Rectal smooth muscle tissue (tissue), 1 donor: Measurements from ENCODE around the gene CSNK2A3.
"Not testable (repeated sequence)": the region's sequence is repeated elsewhere in the genome, so short reads cannot be mapped to it uniquely, and the experiment has no call there.

Source experiments
- H3K27ac ChIP-seq: one replicate; pipeline ENCODE4 v1.7.0; 2013; ENCODE audit warnings: low read depth, low read length, inconsistent platforms
- H3K27me3 ChIP-seq: one replicate; pipeline ENCODE4 v1.7.0; 2013; ENCODE audit warnings: low read length; ENCODE audit not compliant: control insufficient read depth, insufficient read depth
- H3K36me3 ChIP-seq: one replicate; pipeline ENCODE4 v1.7.0; 2013; ENCODE audit warnings: low read length; ENCODE audit not compliant: control insufficient read depth, insufficient read depth
- H3K4me1 ChIP-seq: one replicate; pipeline ENCODE4 v1.7.0; 2013; ENCODE audit warnings: low read length; ENCODE audit not compliant: control insufficient read depth, insufficient read depth
- H3K4me3 ChIP-seq: one replicate; pipeline ENCODE4 v1.7.0; 2013; ENCODE audit warnings: low read length
- H3K9ac ChIP-seq: one replicate; pipeline ENCODE4 v1.7.0; 2013; ENCODE audit warnings: low read length

CSNK2A3 gene

DNA sequence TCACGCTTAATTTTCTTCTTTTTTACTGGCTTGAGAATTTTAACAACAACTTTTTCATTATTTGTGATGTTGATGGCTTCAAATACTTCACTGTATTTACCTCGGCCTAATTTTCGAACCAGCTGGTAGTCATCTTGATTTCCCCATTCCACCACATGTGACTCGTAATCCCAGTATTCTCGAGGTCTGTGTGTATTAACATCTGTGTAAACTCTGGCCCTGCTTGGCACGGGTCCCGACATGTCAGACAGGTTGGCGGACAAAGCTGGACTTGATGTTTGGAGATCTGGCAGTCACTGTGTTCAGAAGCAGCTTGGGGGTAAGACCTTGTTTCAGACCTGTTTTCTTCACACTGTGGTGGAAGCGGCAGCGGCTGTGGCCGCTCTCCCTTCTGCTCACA lies at the start of gene CSNK2A3:
Gene CSNK2A3, minus strand, starts transcription at position 373 of the 400 bp plus-strand sequence. Its CDS starts 131 bp downstream, at position 242.
- H3K4me3 ChIP-seq, H3K36me3 ChIP-seq, H3K27me3 ChIP-seq, H3K9ac ChIP-seq, H3K27ac ChIP-seq: not testable (repeated sequence)
- peaks cover 19% of the 10 kb centered on the region for H3K4me1 ChIP-seq

DNA sequence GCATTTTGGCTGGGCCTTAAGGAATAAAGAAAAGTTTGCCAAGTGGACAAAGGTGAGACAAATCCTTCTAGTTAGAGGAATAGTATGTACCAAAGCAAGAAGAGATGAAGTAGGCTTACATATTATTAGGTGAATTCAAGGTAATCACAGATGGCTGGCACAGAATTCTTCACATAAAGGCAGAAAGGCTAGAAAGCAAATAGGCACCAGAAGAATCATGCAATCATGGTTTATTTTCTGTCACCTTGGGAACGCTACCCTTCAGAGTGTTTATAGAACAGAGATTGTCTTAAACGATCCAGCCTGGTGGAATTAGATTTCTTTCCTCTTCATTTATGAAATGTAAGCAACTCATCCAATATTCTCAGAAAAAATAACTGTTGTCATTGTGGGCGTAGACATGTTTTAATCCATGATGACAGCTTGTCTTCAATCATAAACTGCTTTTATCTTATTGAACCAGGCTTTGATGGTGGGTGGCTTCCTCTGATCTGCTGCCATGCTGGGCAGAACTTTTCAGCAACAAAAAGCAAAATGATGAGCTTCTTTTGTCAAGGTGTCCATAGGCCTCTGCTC lies 49.0 kb upstream of the CSNK2A3 start:
- peak overlapping the region; percentile 89 for H3K27ac ChIP-seq
- H3K4me3 ChIP-seq, result no peak overlapping the region
- peaks cover 42% of the 10 kb centered on the region for H3K4me1 ChIP-seq
- no peak overlapping the region for H3K9ac ChIP-seq
- no peaks in the 10 kb centered on the region for H3K27me3 ChIP-seq
- H3K36me3 ChIP-seq, result no peaks in the 10 kb centered on the region

DNA sequence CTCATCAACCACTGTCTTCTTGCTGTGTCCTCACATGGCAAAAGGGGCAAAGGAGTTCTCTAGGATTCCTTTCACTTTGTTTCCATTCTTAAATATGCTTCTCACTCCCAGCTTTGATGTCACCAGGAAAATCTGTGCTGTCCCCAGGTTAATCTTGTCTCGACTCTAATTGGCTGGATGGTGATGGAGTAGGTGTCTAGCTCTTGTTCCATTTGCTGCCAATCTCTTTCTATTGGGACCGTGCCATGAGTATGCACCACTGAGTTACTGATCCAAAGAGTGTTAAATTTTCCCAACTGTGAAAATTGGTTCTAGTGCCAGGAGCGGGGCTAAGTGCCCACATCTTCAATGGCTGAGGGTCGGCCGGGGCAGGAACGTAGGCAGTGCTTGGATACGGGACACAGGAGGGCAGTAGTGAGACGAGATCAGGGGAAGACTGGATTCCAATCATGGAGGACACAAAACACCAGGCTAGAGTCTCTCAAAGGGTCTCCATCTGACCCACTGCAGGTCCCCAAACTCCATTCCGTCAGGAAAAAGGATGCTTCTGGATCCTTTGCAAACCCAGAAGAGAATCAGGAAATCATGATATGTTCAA lies 47.7 kb upstream of the CSNK2A3 start:
- Histone ChIP-seq H3K9ac (no peak overlapping the region), H3K36me3 (no peaks in the 10 kb centered on the region), H3K27me3 (no peaks in the 10 kb centered on the region), H3K27ac (no peak overlapping the region), H3K4me3 (no peak overlapping the region), H3K4me1 (peaks cover 40% of the 10 kb centered on the region)

DNA sequence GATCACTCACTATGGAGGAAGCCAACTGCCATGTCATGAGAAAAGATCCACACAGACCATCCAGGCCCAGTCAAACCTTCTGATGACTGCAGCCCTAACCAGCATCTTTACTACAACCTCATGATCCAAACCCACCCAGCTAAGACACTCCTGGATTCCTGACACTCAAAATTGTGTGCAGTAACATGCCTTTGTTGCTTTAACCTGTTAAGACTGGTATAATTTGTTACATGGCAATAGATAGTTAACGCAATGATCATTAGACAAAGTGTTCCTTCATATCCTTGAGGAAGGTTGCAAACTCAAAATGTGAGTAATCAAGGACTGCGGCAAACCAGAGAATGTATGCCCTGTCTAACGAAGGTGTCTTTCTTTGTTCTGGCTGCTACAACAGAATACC lies 47.1 kb upstream of the CSNK2A3 start:
- no peak overlapping the region for H3K9ac ChIP-seq
- H3K4me1 ChIP-seq, result peaks cover 38% of the 10 kb centered on the region
- H3K27ac ChIP-seq, result no peak overlapping the region
- H3K36me3 ChIP-seq, result no peaks in the 10 kb centered on the region
- no peak overlapping the region for H3K4me3 ChIP-seq
- H3K27me3 ChIP-seq, result no peaks in the 10 kb centered on the region

DNA sequence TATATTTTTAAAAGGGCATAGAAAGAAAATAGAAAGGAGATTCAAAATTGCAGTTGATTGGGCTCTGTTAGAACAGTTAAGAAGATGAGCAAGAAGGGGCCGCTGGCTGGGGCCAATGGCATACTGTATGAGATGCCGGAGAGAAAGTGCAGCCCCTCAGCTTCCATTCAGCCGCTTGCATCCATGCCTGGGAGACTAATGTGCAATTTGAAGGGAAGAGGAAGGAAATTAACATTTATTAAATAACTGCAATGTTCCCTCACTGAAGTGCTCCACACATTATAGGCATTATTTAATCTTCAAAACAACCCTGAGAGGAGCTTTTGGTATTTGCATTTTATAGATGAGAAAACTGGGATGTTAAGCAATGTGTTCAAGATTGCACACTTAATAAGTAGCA lies 44.7 kb upstream of the CSNK2A3 start:
- H3K27me3 ChIP-seq, result no peaks in the 10 kb centered on the region
- no peak overlapping the region for H3K9ac ChIP-seq
- no peak overlapping the region for H3K27ac ChIP-seq
- peaks cover 18% of the 10 kb centered on the region for H3K4me1 ChIP-seq
- no peak overlapping the region for H3K4me3 ChIP-seq
- no peaks in the 10 kb centered on the region for H3K36me3 ChIP-seq

DNA sequence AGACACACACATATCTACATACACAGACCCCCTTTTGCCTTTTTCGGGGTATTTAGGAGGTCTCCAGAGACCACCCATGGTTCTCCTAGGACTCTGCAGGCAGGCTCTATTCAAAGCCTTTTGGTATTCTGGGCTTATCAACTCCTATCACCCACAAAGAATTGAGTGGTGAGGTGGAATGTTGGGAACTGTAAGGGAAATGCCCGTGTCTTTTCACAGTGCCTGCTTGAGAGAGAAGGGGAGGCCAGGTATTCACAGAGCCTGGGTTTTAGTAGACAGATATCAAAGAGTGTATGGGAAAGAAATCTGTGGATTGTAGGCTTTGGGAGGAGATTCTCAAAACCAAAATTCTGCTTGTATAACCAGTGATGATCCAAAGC lies 44.0 kb upstream of the CSNK2A3 start:
- no peaks in the 10 kb centered on the region for H3K36me3 ChIP-seq
- no peak overlapping the region for H3K4me3 ChIP-seq
- peaks cover 13% of the 10 kb centered on the region for H3K4me1 ChIP-seq
- no peak overlapping the region for H3K9ac ChIP-seq
- H3K27me3 ChIP-seq, result no peaks in the 10 kb centered on the region
- peak overlapping the region; percentile 76 for H3K27ac ChIP-seq

DNA sequence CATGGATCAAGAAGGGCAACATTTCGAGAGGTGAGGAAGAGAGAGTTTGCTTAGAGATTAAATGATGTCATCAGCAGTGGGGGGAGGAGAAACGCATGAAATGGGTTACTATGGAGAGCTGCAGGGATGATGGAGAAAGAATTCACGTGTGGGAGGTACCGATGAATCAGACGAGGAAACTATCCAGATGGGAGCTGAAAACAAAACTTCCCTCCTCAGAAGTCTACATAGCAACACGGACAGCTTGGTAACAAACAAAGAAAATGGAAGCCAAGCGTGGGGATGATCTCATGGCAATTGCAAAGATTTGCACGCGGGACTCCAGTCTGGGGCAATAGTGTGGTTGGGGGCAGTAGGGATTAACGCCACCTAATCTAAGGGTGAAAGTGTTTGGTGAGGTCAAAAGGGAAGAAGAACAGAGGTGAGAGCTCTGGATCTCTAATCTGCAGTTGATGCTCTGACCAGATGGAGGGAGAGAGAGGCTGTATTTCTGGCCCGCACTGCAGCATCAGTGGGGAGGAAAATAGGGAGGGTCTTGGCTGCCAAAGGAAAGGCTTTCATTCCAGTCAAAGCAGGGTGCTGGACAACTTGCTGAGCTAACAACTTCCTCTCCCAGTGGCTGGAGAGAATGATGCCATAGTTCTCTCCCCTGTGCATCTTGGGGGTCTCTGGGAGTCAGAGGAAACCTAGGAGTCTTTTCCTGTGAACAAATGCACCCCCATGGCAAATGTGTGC lies 43.4 kb upstream of the CSNK2A3 start:
- Histone ChIP-seq H3K27me3 (no peaks in the 10 kb centered on the region), H3K36me3 (no peaks in the 10 kb centered on the region), H3K4me3 (no peak overlapping the region), H3K27ac (peak overlapping the region; percentile 76), H3K9ac (no peak overlapping the region), H3K4me1 (peaks cover 12% of the 10 kb centered on the region)

DNA sequence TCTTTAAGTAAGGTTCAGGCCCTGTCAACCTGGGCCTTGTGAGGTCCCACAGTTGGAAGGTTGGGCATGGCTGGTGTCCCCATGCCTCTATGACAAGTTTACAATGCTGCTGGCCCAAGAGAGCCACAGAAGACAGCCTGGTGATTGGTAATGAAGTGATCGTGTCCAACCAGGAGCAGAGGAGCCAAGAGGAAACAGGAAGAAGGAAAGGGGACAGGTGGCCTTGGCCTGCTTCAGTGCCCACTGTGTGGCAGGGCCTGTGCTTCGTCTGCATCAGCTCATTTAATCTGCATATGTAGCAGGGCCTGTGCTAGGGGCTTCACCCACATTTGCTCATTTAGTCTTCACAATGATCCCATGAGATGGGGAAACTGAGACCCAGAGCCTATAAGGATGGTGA lies 42.1 kb upstream of the CSNK2A3 start:
- Histone ChIP-seq H3K9ac (no peak overlapping the region), H3K4me3 (no peak overlapping the region), H3K4me1 (peaks cover 12% of the 10 kb centered on the region), H3K27ac (no peak overlapping the region), H3K36me3 (no peaks in the 10 kb centered on the region), H3K27me3 (no peaks in the 10 kb centered on the region)

DNA sequence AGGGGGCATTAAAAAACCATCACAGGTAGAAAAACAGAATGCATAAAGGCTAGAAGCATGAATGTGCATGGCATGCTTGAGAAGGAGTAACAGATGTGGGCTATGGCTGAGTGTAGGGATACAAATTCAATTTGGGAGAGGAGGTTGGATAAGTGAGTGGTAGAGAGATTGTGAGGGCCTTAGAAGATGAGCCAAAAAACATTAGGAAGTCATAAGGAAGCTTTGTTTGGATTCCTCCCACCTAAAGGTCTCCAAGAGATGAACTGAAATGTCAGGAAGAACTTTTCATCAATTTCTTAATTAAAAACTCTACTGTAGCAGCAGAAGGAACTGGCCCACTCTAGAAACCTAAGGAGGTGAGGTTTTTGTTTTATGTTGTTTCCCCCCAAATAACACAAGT lies 41.2 kb upstream of the CSNK2A3 start:
- no peak overlapping the region for H3K9ac ChIP-seq
- no peak overlapping the region for H3K27ac ChIP-seq
- peaks cover 12% of the 10 kb centered on the region for H3K4me1 ChIP-seq
- H3K4me3 ChIP-seq, result no peak overlapping the region
- H3K36me3 ChIP-seq, result no peaks in the 10 kb centered on the region
- no peaks in the 10 kb centered on the region for H3K27me3 ChIP-seq

DNA sequence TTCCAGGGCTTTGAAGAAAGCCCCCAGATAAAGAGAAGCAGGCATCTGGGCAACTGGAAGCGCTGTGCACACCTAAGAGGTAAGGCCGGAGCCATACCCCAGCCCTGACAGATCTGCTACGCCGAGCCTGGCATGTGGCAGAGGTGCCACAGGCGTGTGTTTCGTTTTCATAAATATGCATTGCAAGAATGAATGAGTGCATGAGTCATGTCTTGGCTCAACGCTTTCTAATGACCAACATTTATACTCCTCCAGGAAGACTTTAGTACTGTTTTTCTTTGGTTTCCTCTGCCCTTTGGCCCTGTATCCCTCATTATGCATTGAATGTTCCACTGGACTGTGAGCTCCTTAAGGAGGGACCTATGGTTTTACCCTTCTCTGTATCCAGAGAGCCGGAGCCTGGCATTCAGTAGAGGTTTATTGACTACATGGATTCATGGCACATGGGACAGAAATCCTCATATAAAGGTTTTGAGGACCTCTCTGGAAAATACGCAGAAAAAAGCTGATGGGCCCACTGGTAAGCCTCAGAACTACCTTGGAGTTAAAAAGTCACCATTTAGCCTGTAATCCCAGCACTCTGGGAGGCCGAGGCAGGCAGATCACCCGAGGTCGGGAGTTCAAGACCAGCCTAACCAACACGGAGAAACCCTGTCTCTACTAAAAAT lies 38.9 kb upstream of the CSNK2A3 start:
- Histone ChIP-seq H3K4me3 (no peak overlapping the region), H3K4me1 (peaks cover 12% of the 10 kb centered on the region), H3K27me3 (no peaks in the 10 kb centered on the region), H3K36me3 (no peaks in the 10 kb centered on the region), H3K9ac (no peak overlapping the region), H3K27ac (no peak overlapping the region)

DNA sequence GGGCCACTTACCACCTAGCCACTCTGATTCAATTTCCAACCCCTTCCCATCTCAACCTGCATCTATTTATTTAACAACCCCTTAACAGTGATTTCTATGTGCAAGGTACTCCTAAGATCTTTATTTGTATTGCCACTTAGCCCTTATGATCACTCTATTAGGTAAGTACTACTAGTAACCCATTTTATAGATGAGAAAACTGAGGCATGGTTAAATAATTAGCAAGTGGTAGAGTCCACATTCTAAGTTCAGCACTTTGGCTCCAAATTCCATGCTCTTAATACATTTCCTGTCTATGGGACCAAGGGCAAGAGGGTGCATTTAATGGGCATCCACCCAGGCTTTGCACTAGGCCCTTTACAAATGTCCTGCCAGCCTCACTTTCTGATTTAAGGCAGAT lies 38.1 kb upstream of the CSNK2A3 start:
- Histone ChIP-seq H3K4me1 (peaks cover 4% of the 10 kb centered on the region), H3K36me3 (no peaks in the 10 kb centered on the region), H3K4me3 (no peak overlapping the region), H3K9ac (no peak overlapping the region), H3K27ac (no peak overlapping the region), H3K27me3 (no peaks in the 10 kb centered on the region)

DNA sequence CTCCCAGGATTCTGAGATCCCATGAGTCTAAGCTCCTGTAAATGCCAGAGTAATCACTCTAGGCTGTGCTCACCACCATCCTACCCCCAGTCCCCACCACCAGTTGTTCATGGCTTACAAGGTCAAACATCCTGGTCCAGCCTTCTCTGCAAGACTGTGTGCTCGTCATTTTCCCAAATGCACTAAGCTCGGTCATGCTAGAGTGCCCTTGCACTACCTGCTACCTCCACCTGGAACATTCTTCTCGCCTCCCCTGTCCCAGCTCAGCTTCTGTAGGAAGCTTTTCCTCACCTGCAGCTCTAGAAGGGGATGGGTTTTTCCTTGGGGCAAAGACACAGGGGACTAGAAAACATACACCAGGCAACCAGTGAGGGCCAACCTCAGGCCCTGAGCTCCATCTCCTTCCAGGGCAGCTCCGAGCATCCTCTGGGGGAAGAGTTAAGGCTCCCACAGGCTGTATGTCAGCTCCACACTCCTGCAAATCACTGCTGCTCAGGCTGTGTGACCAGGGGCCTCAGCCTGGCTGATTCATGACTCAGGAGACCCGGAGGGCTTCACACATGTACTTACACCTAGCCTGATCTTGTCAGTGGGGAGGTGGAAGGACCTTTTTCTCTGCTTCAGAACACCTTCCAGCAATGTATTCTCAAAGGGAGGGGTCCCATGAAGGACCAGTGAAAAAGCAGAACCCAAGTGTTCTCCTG lies 37.2 kb upstream of the CSNK2A3 start:
- Histone ChIP-seq H3K27me3 (no peaks in the 10 kb centered on the region), H3K27ac (no peak overlapping the region), H3K4me1 (peaks cover 2% of the 10 kb centered on the region), H3K36me3 (no peaks in the 10 kb centered on the region), H3K9ac (no peak overlapping the region), H3K4me3 (no peak overlapping the region)
